ENCODE measurements around the gene SEL1L. TPM values are rescaled to one million over a fixed set of nuclear protein-coding genes. Genes with fewer than 3 reads are reported as not detected.
"Not testable (repeated sequence)": the region's sequence is repeated elsewhere in the genome, so short reads cannot be mapped to it uniquely, and the experiment has no call there.

The SEL1L gene
- polyA plus RNA-seq, 3 donors, result 14.4 to 48.4 (median 42.5) TPM

DNA sequence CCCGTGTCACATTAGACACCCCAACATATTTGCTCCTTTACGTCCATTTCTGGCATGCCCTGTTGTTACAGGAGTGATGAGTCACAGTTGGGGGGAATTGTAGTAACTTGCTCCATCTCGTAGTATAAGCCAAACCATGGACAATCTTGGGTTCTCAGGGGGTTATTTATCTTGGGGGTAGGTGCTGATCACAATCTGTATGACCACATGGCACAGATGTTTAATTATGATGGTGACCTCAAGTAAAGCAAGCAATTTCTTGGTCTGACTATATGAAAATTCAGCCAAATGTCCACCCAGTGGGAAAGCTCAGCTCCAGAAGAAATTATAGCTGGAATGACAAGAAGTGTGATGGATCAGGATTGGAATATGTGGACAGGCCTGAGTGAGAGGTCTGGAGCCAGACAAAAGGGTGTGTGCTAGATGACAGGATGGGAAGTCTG lies 101.4 kb downstream of the SEL1L start:
- no peak for DNase-seq
- Mint-ChIP-seq H3K36me3 (peaks cover 0 to 16% of the 10 kb centered on the region in 2 donors), H3K27ac (no peak overlapping the region), H3K9me3 (peaks cover 0 to 9% (median 2%) of the 10 kb centered on the region in 7 donors), H3K4me3 (peak overlapping the region in 1 of 2 donors; percentile 10), H3K27me3 (ENCODE audit: low read depth in 3 of 3) (peaks cover 55 to 86% (median 55%) of the 10 kb centered on the region in 3 donors), H3K4me1 (peaks cover 21% of the 10 kb centered on the region)
- no CpG with 5 or more reads among the region's 3 CpGs for WGBS (ENCODE audit: insufficient coverage)
- Histone ChIP-seq H3K79me2 (ENCODE audit: insufficient read depth, low read length) (no peaks in the 10 kb centered on the region), H3K9me3 (replicated peaks in 1 of 2; ENCODE audit: control insufficient read depth in 1 of 2, insufficient read depth in 1 of 2, low read length in 2 of 2) (peaks cover 0 to 21% of the 10 kb centered on the region in 2 donors), H3K4me2 (replicated peaks; ENCODE audit: extremely low read depth, low read length, poor library complexity, severe bottlenecking) (no peak overlapping the region), H4K20me1 (ENCODE audit: insufficient read depth, low read length) (peaks cover 3% of the 10 kb centered on the region), H3K4me1 (ENCODE audit: control insufficient read depth in 1 of 2, insufficient read depth in 2 of 2, low read length in 2 of 2) (peaks cover 23 to 28% of the 10 kb centered on the region in 2 donors), H3K4me3 (replicated peaks in 1 of 3; ENCODE audit: low read depth in 2 of 3, low read length in 3 of 3) (no peak overlapping the region), H2AFZ (ENCODE audit: insufficient read depth, low read depth, low read length, poor library complexity, severe bottlenecking) (no peak overlapping the region), H3K27ac (ENCODE audit: low read depth in 1 of 2, low read length in 2 of 2) (no peak overlapping the region), H3K9ac (ENCODE audit: insufficient read depth, low read length, poor library complexity, severe bottlenecking) (no peak overlapping the region), H3K27me3 (ENCODE audit: control insufficient read depth in 2 of 2, insufficient read depth in 2 of 2, low read length in 2 of 2) (peaks cover 51 to 69% of the 10 kb centered on the region in 2 donors), H3K36me3 (replicated peaks in 1 of 2; ENCODE audit: control insufficient read depth in 1 of 2, insufficient read depth in 2 of 2, low read length in 2 of 2) (no peaks in the 10 kb centered on the region)
- TF ChIP-seq, protein P1, sequence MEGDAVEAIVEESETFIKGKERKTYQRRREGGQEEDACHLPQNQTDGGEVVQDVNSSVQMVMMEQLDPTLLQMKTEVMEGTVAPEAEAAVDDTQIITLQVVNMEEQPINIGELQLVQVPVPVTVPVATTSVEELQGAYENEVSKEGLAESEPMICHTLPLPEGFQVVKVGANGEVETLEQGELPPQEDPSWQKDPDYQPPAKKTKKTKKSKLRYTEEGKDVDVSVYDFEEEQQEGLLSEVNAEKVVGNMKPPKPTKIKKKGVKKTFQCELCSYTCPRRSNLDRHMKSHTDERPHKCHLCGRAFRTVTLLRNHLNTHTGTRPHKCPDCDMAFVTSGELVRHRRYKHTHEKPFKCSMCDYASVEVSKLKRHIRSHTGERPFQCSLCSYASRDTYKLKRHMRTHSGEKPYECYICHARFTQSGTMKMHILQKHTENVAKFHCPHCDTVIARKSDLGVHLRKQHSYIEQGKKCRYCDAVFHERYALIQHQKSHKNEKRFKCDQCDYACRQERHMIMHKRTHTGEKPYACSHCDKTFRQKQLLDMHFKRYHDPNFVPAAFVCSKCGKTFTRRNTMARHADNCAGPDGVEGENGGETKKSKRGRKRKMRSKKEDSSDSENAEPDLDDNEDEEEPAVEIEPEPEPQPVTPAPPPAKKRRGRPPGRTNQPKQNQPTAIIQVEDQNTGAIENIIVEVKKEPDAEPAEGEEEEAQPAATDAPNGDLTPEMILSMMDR (IDR thresholded peaks at IDR 0.05), result no peak
- intact Hi-C loops (cut with micrococcal nuclease), result loop anchor here (10.0 kb wide), 1 partner anchor 47 kb away; no protein-coding TSS in a partner anchor

DNA sequence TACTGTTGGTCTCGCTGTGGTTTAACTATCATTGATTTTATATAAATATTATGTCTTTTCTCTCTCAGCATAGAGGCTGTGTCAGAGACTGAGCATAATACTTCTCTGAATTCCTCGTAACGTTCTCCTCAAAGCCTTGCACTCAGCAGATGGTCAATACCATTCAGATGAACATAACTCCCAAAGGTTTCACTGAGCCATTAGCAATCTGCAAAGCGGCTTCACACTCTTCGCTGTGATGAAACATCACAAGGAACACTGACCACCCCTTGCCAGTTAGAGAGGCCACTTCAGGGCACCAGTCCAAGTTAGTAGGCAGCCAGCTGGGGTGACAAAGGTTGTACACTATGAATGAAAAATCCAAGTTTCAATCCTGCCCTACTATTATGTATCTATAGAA lies 103.4 kb downstream of the SEL1L start:
- Histone ChIP-seq H3K27me3 (ENCODE audit: control insufficient read depth in 2 of 2, insufficient read depth in 2 of 2, low read length in 2 of 2) (peaks cover 35 to 59% of the 10 kb centered on the region in 2 donors), H3K36me3 (replicated peaks in 1 of 2; ENCODE audit: control insufficient read depth in 1 of 2, insufficient read depth in 2 of 2, low read length in 2 of 2) (no peaks in the 10 kb centered on the region), H3K4me2 (replicated peaks; ENCODE audit: extremely low read depth, low read length, poor library complexity, severe bottlenecking) (no peak overlapping the region), H3K9ac (ENCODE audit: insufficient read depth, low read length, poor library complexity, severe bottlenecking) (no peak overlapping the region), H3K4me1 (ENCODE audit: control insufficient read depth in 1 of 2, insufficient read depth in 2 of 2, low read length in 2 of 2) (peaks cover 14 to 16% of the 10 kb centered on the region in 2 donors), H3K9me3 (replicated peaks in 1 of 2; ENCODE audit: control insufficient read depth in 1 of 2, insufficient read depth in 1 of 2, low read length in 2 of 2) (peaks cover 0 to 16% of the 10 kb centered on the region in 2 donors), H3K4me3 (replicated peaks in 1 of 3; ENCODE audit: low read depth in 2 of 3, low read length in 3 of 3) (no peak overlapping the region), H3K79me2 (ENCODE audit: insufficient read depth, low read length) (no peaks in the 10 kb centered on the region), H3K27ac (ENCODE audit: low read depth in 1 of 2, low read length in 2 of 2) (no peak overlapping the region), H2AFZ (ENCODE audit: insufficient read depth, low read depth, low read length, poor library complexity, severe bottlenecking) (no peak overlapping the region), H4K20me1 (ENCODE audit: insufficient read depth, low read length) (peaks cover 3% of the 10 kb centered on the region)
- Mint-ChIP-seq H3K36me3 (peaks cover 0 to 17% of the 10 kb centered on the region in 2 donors), H3K4me3 (no peak overlapping the region), H3K27me3 (ENCODE audit: low read depth in 3 of 3) (peaks cover 44 to 76% (median 47%) of the 10 kb centered on the region in 3 donors), H3K9me3 (peaks cover 0 to 3% (median 0%) of the 10 kb centered on the region in 7 donors), H3K4me1 (peaks cover 15% of the 10 kb centered on the region), H3K27ac (no peak overlapping the region)
- DNase-seq, result no peak
- intact Hi-C loops (cut with micrococcal nuclease), result loop anchor here (10.0 kb wide), 1 partner anchor 45 kb away; no protein-coding TSS in a partner anchor
- TF ChIP-seq, protein P1 (IDR thresholded peaks at IDR 0.05), result no peak
- 85% methylated on average over 4 of the region's 5 CpGs for WGBS (ENCODE audit: insufficient coverage)

DNA sequence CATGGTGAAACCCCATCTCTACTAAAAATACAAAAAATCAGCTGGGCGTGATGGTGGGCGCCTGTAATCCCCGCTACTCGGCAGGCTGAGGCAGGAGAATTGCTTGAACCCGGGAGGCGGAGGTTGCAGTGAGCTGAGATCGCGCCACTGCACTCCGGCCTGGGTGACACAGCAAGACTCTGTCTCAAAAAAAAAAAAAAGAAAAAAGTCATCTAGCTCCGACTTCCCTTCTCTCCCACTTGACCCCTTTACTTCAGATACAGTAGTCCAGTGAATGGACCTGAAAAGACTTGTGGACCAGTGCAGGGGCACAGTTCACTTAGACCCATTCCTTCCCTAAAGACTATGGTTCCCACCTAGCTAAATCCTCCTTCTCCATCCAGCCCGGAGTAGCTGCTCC lies 103.9 kb downstream of the SEL1L start:
- H3K36me3 Mint-ChIP-seq, result peaks cover 0 to 17% of the 10 kb centered on the region in 2 donors
- not testable (repeated sequence) for H2AFZ ChIP-seq (ENCODE audit: insufficient read depth, low read depth, low read length, poor library complexity, severe bottlenecking); H3K27ac Mint-ChIP-seq; H3K9ac ChIP-seq (ENCODE audit: insufficient read depth, low read length, poor library complexity, severe bottlenecking); H4K20me1 ChIP-seq (ENCODE audit: insufficient read depth, low read length); H3K4me3 ChIP-seq (replicated peaks in 1 of 3; ENCODE audit: low read depth in 2 of 3, low read length in 3 of 3); DNase-seq; H3K9me3 Mint-ChIP-seq; H3K27ac ChIP-seq (ENCODE audit: low read depth in 1 of 2, low read length in 2 of 2); H3K4me2 ChIP-seq (replicated peaks; ENCODE audit: extremely low read depth, low read length, poor library complexity, severe bottlenecking); H3K36me3 ChIP-seq (replicated peaks in 1 of 2; ENCODE audit: control insufficient read depth in 1 of 2, insufficient read depth in 2 of 2, low read length in 2 of 2); H3K79me2 ChIP-seq (ENCODE audit: insufficient read depth, low read length)
- Histone ChIP-seq H3K9me3 (replicated peaks in 1 of 2; ENCODE audit: control insufficient read depth in 1 of 2, insufficient read depth in 1 of 2, low read length in 2 of 2) (peaks cover 0 to 13% of the 10 kb centered on the region in 2 donors), H3K4me1 (ENCODE audit: control insufficient read depth in 1 of 2, insufficient read depth in 2 of 2, low read length in 2 of 2) (peaks cover 12 to 13% of the 10 kb centered on the region in 2 donors), H3K27me3 (ENCODE audit: control insufficient read depth in 2 of 2, insufficient read depth in 2 of 2, low read length in 2 of 2) (peaks cover 30 to 54% of the 10 kb centered on the region in 2 donors)
- H3K4me3 Mint-ChIP-seq, result peak overlapping the region in 1 of 2 donors; percentile 12
- intact Hi-C loops (cut with micrococcal nuclease), result loop anchor here (10.0 kb wide), 1 partner anchor 45 kb away; no protein-coding TSS in a partner anchor
- peaks cover 14% of the 10 kb centered on the region for H3K4me1 Mint-ChIP-seq
- H3K27me3 Mint-ChIP-seq (ENCODE audit: low read depth in 3 of 3), result peaks cover 40 to 74% (median 42%) of the 10 kb centered on the region in 3 donors
- WGBS (ENCODE audit: insufficient coverage), result 86% methylated on average over 1 of the region's 11 CpGs

All from CD14-positive monocyte (primary cell).